IPS-20b (cell line): ENCODE results near the gene TTC21A.
"Not testable (repeated sequence)": the region's sequence is repeated elsewhere in the genome, so short reads cannot be mapped to it uniquely, and the experiment has no call there.

Source experiments
- H3K27ac ChIP-seq: one replicate; pipeline ENCODE4 v1.5.1; 2013; ENCODE audit warnings: low read length
- H3K27me3 ChIP-seq: 2 replicates; pipeline ENCODE4 v1.6.1; 2013; ENCODE audit warnings: mild to moderate bottlenecking, low read length, inconsistent platforms; ENCODE audit not compliant: insufficient read depth
- H3K36me3 ChIP-seq: 2 replicates; pipeline ENCODE4 v1.6.1; 2013; ENCODE audit warnings: low read depth, mild to moderate bottlenecking, inconsistent platforms, low read length, moderate library complexity; ENCODE audit not compliant: insufficient read depth
- H3K4me1 ChIP-seq: 2 replicates; pipeline ENCODE4 v1.6.1; 2013; ENCODE audit warnings: mild to moderate bottlenecking, control low read depth, inconsistent platforms, low read length, moderate library complexity; ENCODE audit not compliant: insufficient read depth
- H3K4me3 ChIP-seq: 2 replicates; pipeline ENCODE4 v1.5.1; 2013; ENCODE audit warnings: mild to moderate bottlenecking, low read length, inconsistent platforms
- H3K9ac ChIP-seq: 2 replicates; pipeline ENCODE4 v1.6.1; 2013; ENCODE audit warnings: low read depth, mild to moderate bottlenecking, inconsistent platforms, low read length, moderate library complexity
- H3K9me3 ChIP-seq: 2 replicates; pipeline ENCODE4 v1.6.1; 2013; ENCODE audit warnings: mild to moderate bottlenecking, low read depth, low read length, inconsistent platforms; ENCODE audit not compliant: insufficient read depth

The TTC21A gene, protein sequence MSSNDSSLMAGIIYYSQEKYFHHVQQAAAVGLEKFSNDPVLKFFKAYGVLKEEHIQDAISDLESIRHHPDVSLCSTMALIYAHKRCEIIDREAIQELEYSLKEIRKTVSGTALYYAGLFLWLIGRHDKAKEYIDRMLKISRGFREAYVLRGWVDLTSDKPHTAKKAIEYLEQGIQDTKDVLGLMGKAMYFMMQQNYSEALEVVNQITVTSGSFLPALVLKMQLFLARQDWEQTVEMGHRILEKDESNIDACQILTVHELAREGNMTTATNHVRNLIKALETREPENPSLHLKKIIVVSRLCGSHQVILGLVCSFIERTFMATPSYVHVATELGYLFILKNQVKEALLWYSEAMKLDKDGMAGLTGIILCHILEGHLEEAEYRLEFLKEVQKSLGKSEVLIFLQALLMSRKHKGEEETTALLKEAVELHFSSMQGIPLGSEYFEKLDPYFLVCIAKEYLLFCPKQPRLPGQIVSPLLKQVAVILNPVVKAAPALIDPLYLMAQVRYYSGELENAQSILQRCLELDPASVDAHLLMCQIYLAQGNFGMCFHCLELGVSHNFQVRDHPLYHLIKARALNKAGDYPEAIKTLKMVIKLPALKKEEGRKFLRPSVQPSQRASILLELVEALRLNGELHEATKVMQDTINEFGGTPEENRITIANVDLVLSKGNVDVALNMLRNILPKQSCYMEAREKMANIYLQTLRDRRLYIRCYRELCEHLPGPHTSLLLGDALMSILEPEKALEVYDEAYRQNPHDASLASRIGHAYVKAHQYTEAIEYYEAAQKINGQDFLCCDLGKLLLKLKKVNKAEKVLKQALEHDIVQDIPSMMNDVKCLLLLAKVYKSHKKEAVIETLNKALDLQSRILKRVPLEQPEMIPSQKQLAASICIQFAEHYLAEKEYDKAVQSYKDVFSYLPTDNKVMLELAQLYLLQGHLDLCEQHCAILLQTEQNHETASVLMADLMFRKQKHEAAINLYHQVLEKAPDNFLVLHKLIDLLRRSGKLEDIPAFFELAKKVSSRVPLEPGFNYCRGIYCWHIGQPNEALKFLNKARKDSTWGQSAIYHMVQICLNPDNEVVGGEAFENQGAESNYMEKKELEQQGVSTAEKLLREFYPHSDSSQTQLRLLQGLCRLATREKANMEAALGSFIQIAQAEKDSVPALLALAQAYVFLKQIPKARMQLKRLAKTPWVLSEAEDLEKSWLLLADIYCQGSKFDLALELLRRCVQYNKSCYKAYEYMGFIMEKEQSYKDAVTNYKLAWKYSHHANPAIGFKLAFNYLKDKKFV (N-terminal part only)

DNA sequence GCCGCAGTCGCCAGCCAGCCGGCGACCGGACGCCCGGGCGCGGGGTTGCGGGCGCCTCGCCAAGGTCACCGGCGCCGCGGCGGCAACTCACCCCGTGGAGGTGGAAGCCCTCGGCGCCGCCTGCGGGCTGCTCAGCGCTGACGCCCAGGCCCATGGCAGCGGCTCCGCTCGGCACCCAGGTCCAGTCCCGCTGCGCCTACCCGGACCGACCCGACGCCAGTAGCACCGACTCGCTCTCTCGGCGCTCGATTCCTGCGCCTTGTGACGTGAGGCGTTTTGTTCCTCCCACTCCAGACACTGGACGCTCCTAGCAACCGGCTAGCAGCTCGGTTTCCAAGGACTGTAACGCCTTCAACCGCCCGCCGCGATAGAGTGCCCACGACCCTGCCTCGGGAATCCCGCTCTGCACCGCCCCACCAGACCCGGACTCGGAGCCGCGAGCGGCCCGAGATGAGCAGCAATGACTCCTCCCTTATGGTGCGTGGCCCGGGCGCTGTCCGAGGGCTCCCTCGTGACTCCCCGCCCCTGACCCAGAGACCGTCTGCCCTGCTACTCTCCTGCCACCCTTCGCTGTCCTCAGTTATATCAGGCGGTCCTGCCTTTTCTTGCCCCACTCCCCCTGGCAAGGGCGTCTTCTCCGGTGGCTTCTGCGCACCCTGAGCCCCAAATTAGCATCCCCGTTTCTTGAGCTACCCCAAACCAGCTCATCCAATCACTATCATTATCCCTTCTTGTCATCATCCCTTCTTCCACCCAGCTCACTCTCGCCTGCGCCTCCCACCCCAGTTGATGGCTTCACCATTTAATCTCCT is at the start of gene TTC21A, which contains the start of gene GORASP1:
TTC21A (plus strand) TSS at position 293 of the 812 bp plus-strand sequence; CDS start at position 451, 158 bp downstream.
GORASP1 (minus strand) TSS at position 240 of the 812 bp plus-strand sequence; CDS start at position 154, 86 bp downstream.
- H3K27me3 ChIP-seq, result peaks cover 29% of the 10 kb centered on the region
- no peaks in the 10 kb centered on the region for H3K9me3 ChIP-seq
- H3K9ac ChIP-seq, result peak within 1 kb of the TSS; percentile 64
- no peaks in the 10 kb centered on the region for H3K36me3 ChIP-seq
- H3K4me1 ChIP-seq, result peaks cover 7% of the 10 kb centered on the region; the same call in 1 of the 2 replicates
- peak within 1 kb of the TSS; percentile 93 for H3K4me3 ChIP-seq
- no peak within 1 kb of the TSS for H3K27ac ChIP-seq

DNA sequence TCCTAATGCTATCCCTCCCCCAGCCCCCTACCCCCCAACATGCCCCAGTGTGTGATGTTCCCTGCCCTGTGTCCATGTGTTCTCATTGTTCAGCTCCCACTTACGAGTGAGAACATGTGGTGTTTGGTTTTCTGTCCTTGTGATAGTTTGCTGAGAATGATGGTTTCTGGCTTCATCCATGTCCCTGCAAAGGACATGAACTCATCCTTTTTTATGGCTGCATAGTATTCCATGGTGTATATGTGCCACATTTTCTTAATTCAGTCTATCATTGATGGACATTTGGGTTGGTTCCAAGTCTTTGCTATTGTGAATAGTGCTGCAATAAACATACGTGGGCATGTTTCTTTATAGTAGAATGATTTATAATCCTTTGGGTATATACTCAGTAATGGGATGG is 46.3 kb upstream of the TTC21A start:
- not testable (repeated sequence) for H3K27ac ChIP-seq, H3K4me1 ChIP-seq, H3K9ac ChIP-seq, H3K4me3 ChIP-seq, H3K9me3 ChIP-seq, H3K27me3 ChIP-seq, H3K36me3 ChIP-seq

DNA sequence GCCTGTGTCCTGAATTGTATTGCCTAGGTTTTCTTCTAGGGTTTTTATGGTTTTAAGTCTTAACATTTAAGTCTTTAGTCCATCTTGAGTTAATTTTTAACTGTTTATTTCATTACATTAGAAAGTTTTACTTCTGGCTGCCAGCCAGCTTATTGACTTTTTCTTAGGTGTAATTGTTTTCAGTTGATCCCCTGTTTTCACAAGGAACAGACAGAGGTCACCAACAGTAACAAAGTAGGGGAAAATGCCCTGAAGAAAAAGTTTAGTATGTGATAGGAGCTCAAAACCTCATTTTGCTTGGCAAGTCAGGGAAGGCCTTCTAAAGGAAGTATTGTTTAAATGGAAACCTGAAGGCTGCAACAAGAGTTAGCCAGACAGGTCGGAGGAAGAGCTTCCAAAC is 45.3 kb upstream of the TTC21A start:
- H3K4me1 ChIP-seq, result no peaks in the 10 kb centered on the region
- no peaks in the 10 kb centered on the region for H3K27me3 ChIP-seq
- no peak overlapping the region for H3K27ac ChIP-seq
- H3K36me3 ChIP-seq, result peaks cover 19% of the 10 kb centered on the region
- H3K9me3 ChIP-seq, result no peaks in the 10 kb centered on the region
- H3K4me3 ChIP-seq, result no peak overlapping the region
- no peak overlapping the region for H3K9ac ChIP-seq

DNA sequence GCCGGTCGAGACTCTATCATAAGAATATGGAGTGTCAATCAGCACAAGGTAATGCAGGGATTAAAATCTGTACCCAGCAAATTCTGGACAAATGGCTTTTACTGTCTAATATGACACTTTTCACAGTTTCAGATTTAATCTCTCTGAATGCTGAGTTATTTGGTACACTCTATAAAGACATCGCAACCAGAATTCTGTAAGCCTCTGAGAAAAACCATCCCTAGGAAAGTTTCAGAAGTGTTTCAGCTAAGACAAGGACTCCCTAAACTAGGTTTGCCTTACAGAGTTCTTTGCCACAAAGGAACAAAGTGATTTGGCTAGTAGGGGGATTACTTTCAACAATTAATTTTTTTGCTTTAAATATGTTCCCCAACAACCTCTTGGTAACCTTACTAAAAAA is 44.3 kb upstream of the TTC21A start:
- no peaks in the 10 kb centered on the region for H3K9me3 ChIP-seq
- H3K27ac ChIP-seq, result no peak overlapping the region

DNA sequence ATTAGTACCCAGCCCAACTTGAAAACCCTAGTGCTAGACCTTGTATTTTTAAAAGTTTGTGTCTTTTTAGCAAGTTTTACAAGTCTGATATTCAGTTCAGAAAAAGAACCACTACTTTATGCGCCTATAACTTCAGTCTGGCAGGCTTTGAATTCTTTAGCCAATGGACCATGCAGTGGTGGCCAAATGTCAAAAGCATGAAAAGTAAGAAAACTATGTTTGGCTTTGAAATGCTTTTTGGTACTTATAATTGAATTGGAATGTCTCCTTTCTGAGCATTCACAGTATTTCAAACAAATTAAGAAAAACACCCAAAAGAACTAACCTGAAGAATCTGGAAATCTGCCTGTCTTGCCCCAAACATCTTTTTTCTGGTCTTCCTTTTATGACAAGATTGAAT is 42.8 kb upstream of the TTC21A start:
- no peaks in the 10 kb centered on the region for H3K9me3 ChIP-seq
- no peak overlapping the region for H3K4me3 ChIP-seq
- no peaks in the 10 kb centered on the region for H3K4me1 ChIP-seq
- H3K27me3 ChIP-seq, result no peaks in the 10 kb centered on the region
- H3K27ac ChIP-seq, result no peak overlapping the region
- H3K9ac ChIP-seq, result no peak overlapping the region
- H3K36me3 ChIP-seq, result peaks cover 42% of the 10 kb centered on the region

More for the DNA sequence above, 44.3 kb upstream of the TTC21A start:
- Histone ChIP-seq H3K4me3 (no peak overlapping the region), H3K9ac (no peak overlapping the region), H3K27me3 (no peaks in the 10 kb centered on the region), H3K36me3 (peaks cover 27% of the 10 kb centered on the region), H3K4me1 (no peaks in the 10 kb centered on the region)

DNA sequence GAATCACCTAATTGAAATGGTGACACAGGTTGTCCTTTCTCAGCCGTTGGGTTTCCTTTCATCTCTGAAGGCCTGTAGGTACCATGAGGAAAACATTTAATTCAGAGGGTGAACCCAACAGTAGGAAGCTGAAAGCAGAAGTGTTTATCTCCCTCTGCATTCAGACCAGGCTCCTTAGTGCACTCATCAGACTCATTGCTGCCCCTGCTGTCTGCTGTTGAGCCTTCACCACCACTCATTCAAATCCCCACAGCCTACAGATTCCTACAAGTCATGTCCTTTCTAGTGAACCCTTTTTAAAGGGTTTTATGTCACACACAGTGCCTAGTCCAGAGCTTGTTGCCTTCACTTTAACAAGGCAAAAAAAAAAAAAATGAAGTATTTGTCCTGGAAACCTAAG is 42.3 kb upstream of the TTC21A start:
- peaks cover 48% of the 10 kb centered on the region for H3K36me3 ChIP-seq
- no peaks in the 10 kb centered on the region for H3K27me3 ChIP-seq
- H3K9me3 ChIP-seq, result no peaks in the 10 kb centered on the region
- H3K4me1 ChIP-seq, result no peaks in the 10 kb centered on the region
- H3K27ac ChIP-seq, result no peak overlapping the region
- no peak overlapping the region for H3K9ac ChIP-seq
- no peak overlapping the region for H3K4me3 ChIP-seq

DNA sequence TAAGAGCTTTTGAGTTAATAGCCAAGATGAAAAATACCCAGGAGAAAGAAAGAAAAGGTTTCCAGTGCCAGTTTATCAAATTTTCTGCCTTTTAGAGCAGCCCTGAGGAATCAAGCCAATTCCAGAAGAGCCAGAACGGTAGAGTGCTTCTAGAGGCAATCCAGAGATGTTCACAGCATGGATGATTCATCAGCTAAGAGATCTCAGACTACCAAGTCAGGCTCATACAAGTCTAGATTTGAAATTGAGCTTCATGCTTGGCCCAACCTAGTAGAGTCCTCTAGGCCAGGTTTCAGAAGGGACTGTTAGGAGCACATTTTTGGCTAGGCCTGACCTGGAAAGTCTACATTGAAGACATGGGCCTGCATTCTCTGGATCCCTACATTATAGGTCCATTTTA is 40.2 kb upstream of the TTC21A start:
- no peaks in the 10 kb centered on the region for H3K9me3 ChIP-seq
- no peaks in the 10 kb centered on the region for H3K27me3 ChIP-seq
- H3K36me3 ChIP-seq, result peaks cover 66% of the 10 kb centered on the region
- no peaks in the 10 kb centered on the region for H3K4me1 ChIP-seq
- no peak overlapping the region for H3K27ac ChIP-seq
- H3K9ac ChIP-seq, result no peak overlapping the region
- no peak overlapping the region for H3K4me3 ChIP-seq

DNA sequence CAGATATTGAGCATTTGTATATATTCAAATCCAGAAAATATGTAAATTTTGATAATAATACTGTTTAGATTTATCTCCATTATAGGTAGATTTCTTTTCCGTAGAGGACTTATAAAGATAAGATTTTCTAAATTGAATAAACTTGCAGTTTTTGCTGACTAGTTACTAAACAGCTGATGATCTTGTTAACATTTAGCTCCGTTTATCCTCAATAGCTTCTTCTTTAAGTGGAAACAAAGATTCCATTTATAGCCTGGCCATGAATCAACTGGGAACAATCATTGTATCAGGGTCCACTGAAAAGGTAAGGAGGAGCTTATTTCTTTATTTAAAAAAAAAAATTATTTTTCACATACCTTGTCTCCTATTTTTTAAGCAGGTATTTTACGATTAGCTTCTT is 38.9 kb upstream of the TTC21A start:
- Histone ChIP-seq H3K36me3 (peaks cover 78% of the 10 kb centered on the region), H3K9me3 (no peaks in the 10 kb centered on the region), H3K4me1 (no peaks in the 10 kb centered on the region), H3K4me3 (no peak overlapping the region), H3K27me3 (no peaks in the 10 kb centered on the region), H3K9ac (no peak overlapping the region), H3K27ac (no peak overlapping the region)

DNA sequence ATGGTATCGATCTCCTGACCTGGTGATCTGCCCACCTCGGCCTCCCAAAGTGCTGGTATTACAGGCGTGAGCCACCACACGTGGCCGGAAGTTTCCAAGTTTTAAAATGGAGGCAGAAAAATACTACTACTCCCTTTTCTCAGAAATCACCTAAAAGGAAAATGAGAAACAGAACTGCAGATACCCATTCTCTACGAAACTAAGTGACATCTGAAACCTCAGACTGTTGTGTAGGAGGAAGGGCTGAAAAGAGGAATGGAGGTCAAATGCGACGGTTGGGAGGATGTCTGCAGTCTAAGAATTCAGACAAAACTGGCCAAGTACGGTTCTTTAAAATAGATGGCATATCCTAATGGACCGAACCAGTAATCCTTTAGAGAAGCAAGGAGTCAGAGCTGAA is 31.6 kb upstream of the TTC21A start:
- no peaks in the 10 kb centered on the region for H3K9me3 ChIP-seq
- H3K27ac ChIP-seq, result no peak overlapping the region
- H3K36me3 ChIP-seq, result peaks cover 88% of the 10 kb centered on the region
- H3K4me1 ChIP-seq, result no peaks in the 10 kb centered on the region
- no peak overlapping the region for H3K9ac ChIP-seq
- H3K27me3 ChIP-seq, result no peaks in the 10 kb centered on the region
- no peak overlapping the region for H3K4me3 ChIP-seq

DNA sequence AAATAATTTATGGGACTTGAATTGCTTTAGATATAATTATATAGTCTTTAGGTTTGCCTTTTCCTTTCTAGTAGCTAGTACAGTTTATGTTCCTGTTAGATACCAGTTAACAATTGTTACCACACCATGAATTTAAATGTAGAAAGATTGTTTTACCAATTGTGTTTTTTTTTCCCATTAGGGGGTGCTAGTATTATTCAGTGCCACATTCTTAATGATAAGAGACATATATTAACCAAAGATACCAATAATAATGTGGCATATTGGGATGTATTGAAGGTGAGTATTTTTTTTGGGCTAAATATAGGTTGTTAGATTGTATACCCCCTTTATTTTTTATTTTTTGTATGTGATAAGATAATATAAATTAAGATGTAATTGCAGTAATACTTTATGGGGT is 27.9 kb upstream of the TTC21A start:
- Histone ChIP-seq H3K4me1 (no peaks in the 10 kb centered on the region), H3K4me3 (no peak overlapping the region), H3K9ac (no peak overlapping the region), H3K27me3 (no peaks in the 10 kb centered on the region), H3K9me3 (no peaks in the 10 kb centered on the region), H3K36me3 (peaks cover 64% of the 10 kb centered on the region), H3K27ac (no peak overlapping the region)

DNA sequence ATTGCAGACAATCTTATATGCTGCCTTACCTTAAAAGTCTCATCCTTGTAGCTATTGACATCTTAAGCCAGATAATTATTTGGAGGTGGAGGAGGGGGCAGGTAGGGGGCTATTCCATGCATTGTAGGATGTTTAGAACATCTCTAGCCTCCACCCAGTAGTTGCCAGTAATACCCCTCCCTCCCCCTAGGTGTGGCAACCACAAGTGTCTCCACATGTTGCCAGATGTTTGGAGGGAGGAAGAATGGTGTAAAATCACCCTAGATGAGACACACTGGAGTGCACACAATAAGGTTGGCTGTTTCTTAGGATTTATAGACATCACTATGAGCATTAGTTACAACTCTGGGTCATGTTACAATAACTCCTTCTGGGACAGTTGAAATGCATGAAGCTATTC is 27.5 kb upstream of the TTC21A start:
- no peak overlapping the region for H3K27ac ChIP-seq
- no peaks in the 10 kb centered on the region for H3K27me3 ChIP-seq
- peaks cover 62% of the 10 kb centered on the region for H3K36me3 ChIP-seq
- H3K4me3 ChIP-seq, result no peak overlapping the region
- H3K4me1 ChIP-seq, result no peaks in the 10 kb centered on the region
- H3K9me3 ChIP-seq, result no peaks in the 10 kb centered on the region
- no peak overlapping the region for H3K9ac ChIP-seq
